GM13976 (cell line): ENCODE data around the gene TMEM132E.

ENCODE experiments used
- DNase-seq: peaks from one replicate; pipeline ENCODE4 v3.0.0; 2012; ENCODE audit warnings: low spot score
- in situ Hi-C: fragments of 300-500 bp; cut with MboI; formaldehyde crosslinking; loops from one replicate; pipeline ENCODE4 v1.12.0; 2022; ENCODE audit warnings: low sequenced_read_pairs, mixed read lengths, inconsistent platforms; ENCODE audit not compliant: unreplicated experiment
- TF ChIP-seq, protein P1 (sequence below): IDR thresholded peaks from 2 replicates; pipeline ENCODE4 v1.5.1; 2012; ENCODE audit warnings: borderline replicate concordance, mild to moderate bottlenecking; ENCODE audit not compliant: insufficient read depth; ENCODE audit errors: extremely low read depth, missing control alignments, control extremely low read depth

The TMEM132E gene

GRCh38 chr17:34568953-34569352 is 10.4 kb upstream of the TMEM132E start:
- no peak for DNase-seq
- TF ChIP-seq, protein P1, sequence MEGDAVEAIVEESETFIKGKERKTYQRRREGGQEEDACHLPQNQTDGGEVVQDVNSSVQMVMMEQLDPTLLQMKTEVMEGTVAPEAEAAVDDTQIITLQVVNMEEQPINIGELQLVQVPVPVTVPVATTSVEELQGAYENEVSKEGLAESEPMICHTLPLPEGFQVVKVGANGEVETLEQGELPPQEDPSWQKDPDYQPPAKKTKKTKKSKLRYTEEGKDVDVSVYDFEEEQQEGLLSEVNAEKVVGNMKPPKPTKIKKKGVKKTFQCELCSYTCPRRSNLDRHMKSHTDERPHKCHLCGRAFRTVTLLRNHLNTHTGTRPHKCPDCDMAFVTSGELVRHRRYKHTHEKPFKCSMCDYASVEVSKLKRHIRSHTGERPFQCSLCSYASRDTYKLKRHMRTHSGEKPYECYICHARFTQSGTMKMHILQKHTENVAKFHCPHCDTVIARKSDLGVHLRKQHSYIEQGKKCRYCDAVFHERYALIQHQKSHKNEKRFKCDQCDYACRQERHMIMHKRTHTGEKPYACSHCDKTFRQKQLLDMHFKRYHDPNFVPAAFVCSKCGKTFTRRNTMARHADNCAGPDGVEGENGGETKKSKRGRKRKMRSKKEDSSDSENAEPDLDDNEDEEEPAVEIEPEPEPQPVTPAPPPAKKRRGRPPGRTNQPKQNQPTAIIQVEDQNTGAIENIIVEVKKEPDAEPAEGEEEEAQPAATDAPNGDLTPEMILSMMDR = no peak
- in situ Hi-C loops = no loop called here

DNA sequence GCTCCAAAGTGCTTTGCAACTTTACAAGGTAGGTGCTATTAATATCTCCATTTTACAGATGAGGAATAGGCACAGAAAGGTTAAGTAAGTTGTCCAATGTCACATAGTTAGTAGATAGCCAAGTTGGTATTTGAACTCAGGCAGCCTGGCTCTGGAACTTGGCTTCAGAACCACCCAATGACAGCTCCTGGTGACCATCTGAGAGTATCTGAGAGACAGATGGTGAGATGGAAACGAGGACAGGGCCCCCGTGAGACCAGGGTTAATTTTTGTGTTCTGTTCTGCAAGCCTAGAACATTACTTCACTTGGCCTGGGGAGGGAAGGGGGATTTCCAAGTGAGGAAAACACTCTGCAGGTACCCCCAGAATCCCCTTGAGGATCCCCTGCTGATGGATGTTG is 9.8 kb upstream of the TMEM132E start:
- no peak for DNase-seq
- TF ChIP-seq, protein P1 = no peak
- in situ Hi-C loops = no loop called here

GRCh38 chr17:34570506-34570905 is 8.9 kb upstream of the TMEM132E start:
- TF ChIP-seq, protein P1 = no peak
- in situ Hi-C loops = no loop called here
- no peak for DNase-seq

GRCh38 chr17:34571428-34572130 is 7.8 kb upstream of the TMEM132E start:
- TF ChIP-seq, protein P1 = no peak
- no peak for DNase-seq
- in situ Hi-C loops = no loop called here

GRCh38 chr17:34572483-34572882 is 6.9 kb upstream of the TMEM132E start:
- TF ChIP-seq, protein P1 = no peak
- no peak for DNase-seq
- in situ Hi-C loops = no loop called here

GRCh38 chr17:34575182-34575581 is 4.2 kb upstream of the TMEM132E start:
- in situ Hi-C loops = no loop called here
- DNase-seq = no peak
- TF ChIP-seq, protein P1 = no peak
